Measurements from ENCODE around the gene BCAS3. TPM values are rescaled to one million over a fixed set of nuclear protein-coding genes. Genes with fewer than 3 reads are reported as not detected.

The BCAS3 gene
- total and polyA plus RNA-seq, 3 experiments from 2014 or later, result 10.7 to 35.3 (median 13.5) TPM

- H3K27ac Mint-ChIP-seq, result peak overlapping the region in 1 of 8 donors; percentile 38
- H3K27me3 Mint-ChIP-seq, result no peaks in the 10 kb centered on the region
- Histone ChIP-seq H3K27me3 (ENCODE audit: insufficient read depth, low read length, poor library complexity, severe bottlenecking) (no peaks in the 10 kb centered on the region), H3K9me3 (ENCODE audit: low read length) (no peaks in the 10 kb centered on the region), H3K36me3 (ENCODE audit: insufficient read depth, low read length) (no peaks in the 10 kb centered on the region), H3K4me1 (ENCODE audit: insufficient read depth, low read length) (no peaks in the 10 kb centered on the region), H3K4me3 (ENCODE audit: low read length) (no peak overlapping the region), H3K27ac (ENCODE audit: low read depth, low read length) (no peak overlapping the region)
- H3K4me1 Mint-ChIP-seq, result no peaks in the 10 kb centered on the region
- peaks cover 0 to 2% (median 0%) of the 10 kb centered on the region in 3 donors for H3K36me3 Mint-ChIP-seq
- no peak overlapping the region for H3K4me3 Mint-ChIP-seq
- H3K9me3 Mint-ChIP-seq, result no peaks in the 10 kb centered on the region
- no peak for DNase-seq
- POLR2A ChIA-PET, result no interaction called here
- CTCF ChIA-PET, result no interaction called here
These were observed 702.7 kb downstream of the BCAS3 start for GRCh38 chr17:61380217-61380835.

GRCh38 chr17:61380836-61381525 lies 703.3 kb downstream of the BCAS3 start:
- H3K27ac Mint-ChIP-seq, result no peak overlapping the region
- no peak overlapping the region for H3K4me3 Mint-ChIP-seq
- no peak overlapping the region for H3K4me3 ChIP-seq (ENCODE audit: low read length)
- no peaks in the 10 kb centered on the region for H3K9me3 ChIP-seq (ENCODE audit: low read length)
- CTCF ChIA-PET, result no interaction called here
- no peak for DNase-seq
- POLR2A ChIA-PET, result no interaction called here
- H3K4me1 ChIP-seq (ENCODE audit: insufficient read depth, low read length), result no peaks in the 10 kb centered on the region
- no peaks in the 10 kb centered on the region for H3K9me3 Mint-ChIP-seq
- H3K36me3 Mint-ChIP-seq, result peaks cover 0 to 2% (median 0%) of the 10 kb centered on the region in 3 donors
- H3K27me3 Mint-ChIP-seq, result no peaks in the 10 kb centered on the region
- no peaks in the 10 kb centered on the region for H3K36me3 ChIP-seq (ENCODE audit: insufficient read depth, low read length)
- no peaks in the 10 kb centered on the region for H3K4me1 Mint-ChIP-seq
- H3K27me3 ChIP-seq (ENCODE audit: insufficient read depth, low read length, poor library complexity, severe bottlenecking), result no peaks in the 10 kb centered on the region
- H3K27ac ChIP-seq (ENCODE audit: low read depth, low read length), result no peak overlapping the region

GRCh38 chr17:61381537-61381936 lies 703.9 kb downstream of the BCAS3 start:
- Mint-ChIP-seq H3K36me3 (peaks cover 0 to 1% (median 0%) of the 10 kb centered on the region in 3 donors), H3K27me3 (no peaks in the 10 kb centered on the region), H3K4me1 (no peaks in the 10 kb centered on the region), H3K27ac (no peak overlapping the region), H3K9me3 (no peaks in the 10 kb centered on the region), H3K4me3 (no peak overlapping the region)
- ChIA-PET POLR2A (no interaction called here), CTCF (no interaction called here)
- no peak overlapping the region for H3K27ac ChIP-seq (ENCODE audit: low read depth, low read length)
- no peak overlapping the region for H3K4me3 ChIP-seq (ENCODE audit: low read length)
- no peaks in the 10 kb centered on the region for H3K27me3 ChIP-seq (ENCODE audit: insufficient read depth, low read length, poor library complexity, severe bottlenecking)
- DNase-seq, result no peak
- no peaks in the 10 kb centered on the region for H3K36me3 ChIP-seq (ENCODE audit: insufficient read depth, low read length)
- H3K9me3 ChIP-seq (ENCODE audit: low read length), result no peaks in the 10 kb centered on the region
- H3K4me1 ChIP-seq (ENCODE audit: insufficient read depth, low read length), result no peaks in the 10 kb centered on the region

- no peaks in the 10 kb centered on the region for H3K27me3 ChIP-seq (ENCODE audit: insufficient read depth, low read length, poor library complexity, severe bottlenecking)
- H3K9me3 ChIP-seq (ENCODE audit: low read length), result no peaks in the 10 kb centered on the region
- DNase-seq, result no peak
- no peak overlapping the region for H3K27ac Mint-ChIP-seq
- H3K4me1 ChIP-seq (ENCODE audit: insufficient read depth, low read length), result no peaks in the 10 kb centered on the region
- H3K9me3 Mint-ChIP-seq, result no peaks in the 10 kb centered on the region
- POLR2A ChIA-PET, result no interaction called here
- H3K4me3 ChIP-seq (ENCODE audit: low read length), result no peak overlapping the region
- no peaks in the 10 kb centered on the region for H3K36me3 ChIP-seq (ENCODE audit: insufficient read depth, low read length)
- H3K4me1 Mint-ChIP-seq, result no peaks in the 10 kb centered on the region
- H3K27me3 Mint-ChIP-seq, result no peaks in the 10 kb centered on the region
- no peak overlapping the region for H3K27ac ChIP-seq (ENCODE audit: low read depth, low read length)
- CTCF ChIA-PET, result interaction anchor here (1.2 kb wide), 1 partner anchor 9 kb away, joined by 3 read pairs; no protein-coding TSS in a partner anchor
- H3K36me3 Mint-ChIP-seq, result peaks cover 0 to 1% (median 0%) of the 10 kb centered on the region in 3 donors
- H3K4me3 Mint-ChIP-seq, result no peak overlapping the region
These were observed 705.4 kb downstream of the BCAS3 start for GRCh38 chr17:61382796-61383688.

- POLR2A ChIA-PET, result no interaction called here
- DNase-seq, result no peak
- Histone ChIP-seq H3K36me3 (ENCODE audit: insufficient read depth, low read length) (no peaks in the 10 kb centered on the region), H3K27me3 (ENCODE audit: insufficient read depth, low read length, poor library complexity, severe bottlenecking) (no peaks in the 10 kb centered on the region), H3K27ac (ENCODE audit: low read depth, low read length) (no peak overlapping the region), H3K4me1 (ENCODE audit: insufficient read depth, low read length) (no peaks in the 10 kb centered on the region), H3K4me3 (ENCODE audit: low read length) (no peak overlapping the region), H3K9me3 (ENCODE audit: low read length) (no peaks in the 10 kb centered on the region)
- H3K27me3 Mint-ChIP-seq, result no peaks in the 10 kb centered on the region
- peaks cover 0 to 1% (median 0%) of the 10 kb centered on the region in 3 donors for H3K36me3 Mint-ChIP-seq
- no peak overlapping the region for H3K4me3 Mint-ChIP-seq
- H3K4me1 Mint-ChIP-seq, result no peaks in the 10 kb centered on the region
- CTCF ChIA-PET, result interaction anchor here (1.2 kb wide), 1 partner anchor 8 kb away, joined by 3 read pairs; no protein-coding TSS in a partner anchor
- no peak overlapping the region for H3K27ac Mint-ChIP-seq
- no peaks in the 10 kb centered on the region for H3K9me3 Mint-ChIP-seq
These were observed 706.1 kb downstream of the BCAS3 start for GRCh38 chr17:61383689-61384201.

- peaks cover 0 to 4% (median 3%) of the 10 kb centered on the region in 3 donors for H3K4me1 Mint-ChIP-seq
- CTCF ChIA-PET, result no interaction called here
These were observed 706.7 kb downstream of the BCAS3 start for GRCh38 chr17:61384354-61384691.

GRCh38 chr17:61384692-61385576 lies 707.3 kb downstream of the BCAS3 start:
- POLR2A ChIA-PET, result no interaction called here
- Mint-ChIP-seq H3K36me3 (peaks cover 0 to 1% (median 0%) of the 10 kb centered on the region in 3 donors), H3K27me3 (no peaks in the 10 kb centered on the region), H3K4me1 (peaks cover 0 to 9% (median 4%) of the 10 kb centered on the region in 3 donors), H3K27ac (no peak overlapping the region), H3K9me3 (no peaks in the 10 kb centered on the region), H3K4me3 (no peak overlapping the region)
- Histone ChIP-seq H3K4me1 (ENCODE audit: insufficient read depth, low read length) (no peaks in the 10 kb centered on the region), H3K27me3 (ENCODE audit: insufficient read depth, low read length, poor library complexity, severe bottlenecking) (no peaks in the 10 kb centered on the region), H3K27ac (ENCODE audit: low read depth, low read length) (no peak overlapping the region), H3K4me3 (ENCODE audit: low read length) (no peak overlapping the region), H3K36me3 (ENCODE audit: insufficient read depth, low read length) (no peaks in the 10 kb centered on the region), H3K9me3 (ENCODE audit: low read length) (no peaks in the 10 kb centered on the region)
- CTCF ChIA-PET, result no interaction called here
- peak in 1 of 5 donors; percentile 25 for DNase-seq

More at GRCh38 chr17:61384354-61384691, 706.7 kb downstream of the BCAS3 start:
- Mint-ChIP-seq H3K27ac (no peak overlapping the region), H3K36me3 (peaks cover 0 to 1% (median 0%) of the 10 kb centered on the region in 3 donors), H3K4me3 (no peak overlapping the region), H3K27me3 (no peaks in the 10 kb centered on the region), H3K9me3 (no peaks in the 10 kb centered on the region)
- H3K36me3 ChIP-seq (ENCODE audit: insufficient read depth, low read length), result no peaks in the 10 kb centered on the region
- no peaks in the 10 kb centered on the region for H3K9me3 ChIP-seq (ENCODE audit: low read length)
- H3K27ac ChIP-seq (ENCODE audit: low read depth, low read length), result no peak overlapping the region
- H3K4me3 ChIP-seq (ENCODE audit: low read length), result no peak overlapping the region
- no peaks in the 10 kb centered on the region for H3K4me1 ChIP-seq (ENCODE audit: insufficient read depth, low read length)
- POLR2A ChIA-PET, result no interaction called here
- peak in 1 of 5 donors; percentile 21 for DNase-seq
- no peaks in the 10 kb centered on the region for H3K27me3 ChIP-seq (ENCODE audit: insufficient read depth, low read length, poor library complexity, severe bottlenecking)
